GM18868 (cell line): Measurements from ENCODE around the gene ASB7.

Experiments used
- ATAC-seq: cut with Tn5 transposase; IDR thresholded peaks from one replicate; pipeline ENCODE4 v1.9.1; 2021; ENCODE audit warnings: mild to moderate bottlenecking, moderate library complexity; ENCODE audit not compliant: unreplicated experiment

ASB7 gene

GRCh38 chr15:100596792-100597191 is 5.6 kb upstream of the ASB7 start:
- peak; percentile 84 for ATAC-seq

- ATAC-seq: no peak
Measured at GRCh38 chr15:100597862-100598261, 4.5 kb upstream of the ASB7 start.

- no peak for ATAC-seq
Measured at GRCh38 chr15:100598655-100599054, 3.7 kb upstream of the ASB7 start.

DNA sequence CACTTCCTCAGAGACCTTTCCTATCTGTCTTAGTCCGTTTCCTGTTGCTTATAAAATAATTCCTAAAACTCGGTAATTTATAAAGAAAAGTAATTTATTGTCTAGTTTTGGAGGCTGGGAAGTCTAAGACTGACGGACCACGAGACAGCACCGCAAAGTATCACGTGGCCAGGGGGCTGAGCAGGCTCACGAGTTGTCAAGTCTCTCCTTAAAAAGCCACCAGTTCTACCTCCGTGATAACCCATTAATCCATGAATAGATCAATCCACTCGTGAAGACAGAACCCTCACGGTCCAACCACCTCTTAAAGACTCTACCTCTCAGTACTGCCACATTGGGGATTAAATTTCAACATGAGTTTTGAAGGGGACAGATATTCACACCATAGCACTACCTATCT is 1.2 kb upstream of the ASB7 start:
- ATAC-seq: no peak

DNA sequence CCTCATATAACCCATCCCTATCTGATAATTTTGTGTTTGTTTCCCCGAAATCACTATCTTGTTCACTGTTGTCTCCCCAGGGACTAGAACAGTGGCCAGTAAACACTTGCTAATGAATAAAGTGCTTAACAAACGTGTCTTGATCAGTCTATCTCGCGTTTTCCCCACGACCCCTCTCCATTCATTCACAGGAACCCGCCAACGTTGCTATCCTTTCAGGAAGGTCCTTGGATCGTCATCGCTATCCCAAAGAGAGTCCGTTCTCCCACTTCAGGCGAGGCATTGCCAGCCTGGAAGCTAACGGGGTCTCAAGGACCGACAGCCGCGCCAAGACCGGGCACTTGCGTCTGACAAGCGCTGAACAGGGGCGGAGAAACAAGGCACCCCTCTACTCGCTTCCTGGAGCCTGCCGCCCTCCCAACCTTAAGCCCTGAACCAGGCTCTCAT is 749 bp upstream of the ASB7 start:
- peak; percentile 3 for ATAC-seq

DNA sequence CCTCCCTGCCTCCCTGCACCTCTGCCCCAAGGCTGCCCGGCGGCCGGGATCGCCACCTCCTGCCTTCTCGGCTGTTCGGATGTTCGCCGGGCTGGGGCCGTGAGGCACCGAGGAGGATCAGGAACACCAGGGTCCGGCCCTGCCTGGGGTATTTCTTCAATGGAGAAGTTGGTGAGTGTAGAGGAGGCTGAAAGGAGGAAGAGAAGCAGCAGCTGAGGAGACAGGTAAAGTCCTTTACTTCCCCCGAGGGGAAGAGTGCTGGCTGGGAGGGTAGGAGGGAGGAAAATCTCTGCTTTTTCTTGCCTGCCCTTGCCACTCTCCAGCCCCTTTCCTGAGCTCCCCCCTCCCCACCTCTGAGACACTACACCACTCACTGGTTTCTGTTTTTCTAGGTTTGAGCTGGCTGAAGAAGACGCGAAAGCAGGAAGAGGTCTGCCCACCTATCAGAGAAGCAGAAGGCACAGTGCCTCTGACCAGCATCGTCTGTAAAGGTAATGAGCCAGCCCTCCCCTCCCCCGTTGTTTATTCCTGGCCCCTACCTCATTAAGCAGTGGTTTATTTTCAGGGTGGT is 519 bp downstream of the ASB7 start:
- ATAC-seq: peak; percentile 56

GRCh38 chr15:100612539-100612938 is 10.2 kb downstream of the ASB7 start:
- ATAC-seq: no peak

- no peak for ATAC-seq
Measured at GRCh38 chr15:100613208-100613607, 10.8 kb downstream of the ASB7 start.

DNA sequence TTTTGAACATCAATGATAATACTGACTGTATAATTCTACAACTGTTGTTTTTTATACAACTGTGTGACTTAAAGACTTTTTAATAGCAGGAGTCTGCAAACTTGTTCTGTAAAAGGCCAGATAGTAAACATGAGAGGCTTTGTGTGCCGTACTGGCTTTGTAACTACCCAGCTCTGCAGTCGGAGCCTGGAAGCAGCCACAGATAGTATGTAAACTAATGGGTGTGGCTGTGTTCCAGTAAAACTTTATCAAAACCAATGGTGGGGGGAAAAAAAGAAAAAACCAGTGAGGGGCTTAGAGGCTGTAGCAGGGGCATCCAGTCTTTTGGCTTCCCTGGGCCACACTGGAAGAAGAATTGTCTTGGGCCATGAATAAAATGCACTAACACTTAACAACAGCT is 11.9 kb downstream of the ASB7 start:
- no peak for ATAC-seq

GRCh38 chr15:100614918-100615317 is 12.5 kb downstream of the ASB7 start:
- no peak for ATAC-seq

- ATAC-seq: no peak
Measured at GRCh38 chr15:100615801-100616200, 13.4 kb downstream of the ASB7 start.

GRCh38 chr15:100616700-100617099 is 14.3 kb downstream of the ASB7 start:
- ATAC-seq: no peak

DNA sequence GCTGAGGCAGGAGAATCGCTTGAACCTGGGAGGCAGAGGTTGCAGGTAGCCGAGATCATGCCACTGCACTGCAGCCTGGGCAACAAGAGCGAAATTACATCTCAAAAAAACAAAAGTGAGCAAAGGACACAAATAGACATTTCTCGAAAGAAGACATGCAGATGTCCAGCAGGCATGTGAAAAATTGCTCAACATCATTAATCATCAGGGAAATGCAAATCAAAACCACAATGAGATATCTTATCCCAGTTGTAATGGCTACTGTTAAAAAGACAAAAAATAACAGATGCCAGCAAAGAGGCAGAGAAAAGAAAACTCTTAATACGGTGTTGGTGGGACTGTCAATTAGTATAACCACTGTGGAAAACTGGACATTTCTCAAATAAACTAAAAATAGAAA is 20.9 kb downstream of the ASB7 start:
- no peak for ATAC-seq

DNA sequence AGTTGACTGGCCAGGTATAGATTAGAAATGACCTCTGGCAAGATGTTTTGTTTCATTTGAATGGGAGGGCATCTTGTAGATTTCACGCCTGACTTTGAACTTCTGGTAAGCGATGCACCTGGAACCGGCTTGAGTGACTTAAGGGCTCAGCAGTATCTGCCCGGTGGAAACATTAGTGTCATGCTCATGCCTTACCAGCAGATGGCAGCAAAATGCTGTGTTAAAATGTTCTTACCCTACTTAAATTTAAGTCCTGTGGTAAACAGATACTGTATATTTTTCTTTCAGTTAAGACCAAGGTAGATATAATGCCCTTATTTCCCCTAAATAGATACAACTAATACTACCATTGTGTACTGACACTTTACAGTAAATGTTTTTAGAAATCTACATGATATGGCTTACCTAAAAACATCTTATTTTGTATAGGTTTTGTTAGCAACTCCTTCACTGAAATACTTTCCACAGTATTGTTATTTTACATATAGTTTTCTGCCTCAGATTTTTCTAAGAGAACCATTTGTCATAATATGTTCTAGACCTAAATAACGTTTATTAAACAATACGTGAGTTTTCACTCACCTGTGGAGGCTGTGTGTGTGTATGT is 25.5 kb downstream of the ASB7 start:
- peak; percentile 87 for ATAC-seq

GRCh38 chr15:100628746-100629145 is 26.4 kb downstream of the ASB7 start:
- no peak for ATAC-seq

DNA sequence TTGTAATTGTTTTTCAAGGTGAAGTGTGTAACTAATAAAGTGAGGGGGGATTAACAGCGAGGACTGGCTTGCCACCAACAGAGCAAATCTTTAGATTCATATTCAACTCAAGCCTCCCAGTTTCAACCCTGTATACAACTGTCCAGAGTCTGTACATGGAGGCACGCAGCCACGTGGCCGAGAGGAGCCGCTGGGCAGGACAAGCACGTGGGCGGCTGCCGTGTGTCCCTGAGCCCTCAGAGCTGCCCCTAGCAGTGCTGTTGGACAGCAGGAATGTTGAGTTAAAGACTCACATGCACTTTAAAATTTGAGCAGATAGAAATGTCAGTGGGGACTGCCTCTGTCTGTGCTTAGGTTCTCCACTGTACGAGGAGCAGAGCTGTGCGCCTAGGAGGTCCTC is 29.4 kb downstream of the ASB7 start:
- ATAC-seq: no peak

- no peak for ATAC-seq
Measured at GRCh38 chr15:100633763-100634075, 31.3 kb downstream of the ASB7 start.

GRCh38 chr15:100635406-100636071 is 33.1 kb downstream of the ASB7 start:
- no peak for ATAC-seq

GRCh38 chr15:100638177-100638730 is 35.9 kb downstream of the ASB7 start:
- ATAC-seq: no peak

GRCh38 chr15:100642213-100642949 is 40.0 kb downstream of the ASB7 start:
- no peak for ATAC-seq

DNA sequence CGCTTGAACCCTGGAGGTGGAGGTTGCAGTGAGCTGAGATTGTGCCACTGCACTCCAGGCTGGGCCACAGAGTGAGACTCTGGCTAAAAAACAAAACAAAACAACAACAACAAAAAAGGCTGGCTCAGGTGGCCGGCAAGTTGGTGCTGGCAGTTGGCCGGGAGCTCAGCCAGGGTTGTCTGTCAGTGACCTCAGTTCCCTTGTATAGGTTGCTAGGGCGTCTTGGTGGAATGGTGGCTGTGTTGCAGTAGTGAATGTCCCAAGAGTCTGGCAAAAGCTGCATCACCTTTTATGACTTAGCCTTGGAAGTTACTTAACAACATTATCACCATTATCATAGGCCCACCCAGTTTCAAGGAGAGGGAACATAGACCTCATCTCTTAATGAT is 40.6 kb downstream of the ASB7 start:
- no peak for ATAC-seq

DNA sequence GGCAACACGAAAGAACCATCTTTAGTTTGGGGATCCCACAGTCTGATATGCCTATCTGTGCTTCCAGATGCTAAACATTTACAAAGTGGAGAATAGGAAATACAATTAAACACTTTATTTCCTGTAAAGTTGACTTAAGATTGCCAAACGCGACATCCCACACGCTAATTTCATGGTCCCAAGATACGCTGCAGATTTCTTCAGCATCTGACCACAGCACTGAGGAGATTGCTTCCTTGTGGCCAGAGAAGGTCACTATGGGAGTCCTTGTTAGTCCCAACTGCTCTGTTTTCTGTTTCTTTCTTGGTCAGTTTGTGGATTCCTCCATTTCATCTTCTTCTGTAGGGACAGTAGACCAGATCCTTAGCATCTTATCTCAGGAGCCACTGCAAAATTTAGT is 43.3 kb downstream of the ASB7 start:
- ATAC-seq: no peak
